GM19328 (cell line): ENCODE data around the gene IL1RL2.

Experiments
- ATAC-seq: cut with Tn5 transposase; IDR thresholded peaks from one replicate; pipeline ENCODE4 v1.9.1; 2021; ENCODE audit warnings: mild to moderate bottlenecking, moderate library complexity; ENCODE audit not compliant: unreplicated experiment

IL1RL2 gene

DNA sequence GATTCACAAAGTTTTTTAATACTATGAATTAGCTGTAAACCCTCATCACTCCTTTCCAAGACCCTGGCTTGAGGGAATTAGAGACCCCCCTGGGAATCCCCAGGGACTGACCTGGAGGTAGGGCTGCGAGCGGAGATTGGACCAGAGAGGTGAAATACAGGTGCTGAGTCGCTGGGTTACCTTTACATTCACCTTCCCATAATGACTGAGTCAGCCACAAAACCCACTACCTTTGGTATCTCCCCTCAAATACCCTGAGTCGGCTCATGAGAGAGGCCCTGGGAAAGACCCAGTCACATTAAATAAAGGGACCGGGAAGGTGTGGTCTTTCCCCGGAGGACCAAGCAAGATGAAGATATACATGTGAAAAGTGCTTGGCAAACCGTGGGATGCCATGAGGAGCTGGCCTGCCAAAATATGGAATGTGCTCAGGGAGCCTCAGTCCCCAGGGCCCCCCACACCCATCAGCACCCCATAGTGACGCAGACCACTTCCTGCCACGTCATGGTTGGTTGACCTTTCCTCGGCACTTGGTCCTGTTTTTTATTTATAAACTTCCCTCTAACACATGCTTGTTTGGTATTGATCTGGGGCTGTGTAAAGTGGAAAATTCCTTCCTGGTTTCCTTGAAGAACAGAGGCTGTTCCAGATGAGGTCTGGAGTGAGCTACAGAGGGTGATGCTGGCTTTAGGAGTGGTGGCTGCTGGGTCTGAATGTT is 51.4 kb downstream of the IL1RL2 start:
- ATAC-seq, result no peak

DNA sequence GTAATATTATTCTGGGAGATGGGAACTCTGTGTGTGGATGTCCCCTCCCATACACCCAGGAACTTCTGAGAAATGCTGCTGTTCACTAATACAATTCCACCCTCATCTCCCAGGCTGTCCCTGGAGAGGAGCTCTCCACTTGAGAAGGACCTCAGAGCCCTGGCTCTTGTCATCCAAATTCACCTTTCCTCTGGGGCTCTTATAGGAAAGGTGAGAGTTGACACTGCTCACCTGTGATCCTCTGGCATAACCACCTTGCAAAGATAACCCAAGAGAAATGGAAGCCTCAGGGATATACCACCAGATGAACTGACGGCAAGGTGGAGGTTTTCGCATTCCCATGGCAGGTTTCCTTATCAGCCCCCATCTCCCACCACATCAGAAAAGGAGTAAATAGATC is 52.0 kb downstream of the IL1RL2 start:
- no peak for ATAC-seq

DNA sequence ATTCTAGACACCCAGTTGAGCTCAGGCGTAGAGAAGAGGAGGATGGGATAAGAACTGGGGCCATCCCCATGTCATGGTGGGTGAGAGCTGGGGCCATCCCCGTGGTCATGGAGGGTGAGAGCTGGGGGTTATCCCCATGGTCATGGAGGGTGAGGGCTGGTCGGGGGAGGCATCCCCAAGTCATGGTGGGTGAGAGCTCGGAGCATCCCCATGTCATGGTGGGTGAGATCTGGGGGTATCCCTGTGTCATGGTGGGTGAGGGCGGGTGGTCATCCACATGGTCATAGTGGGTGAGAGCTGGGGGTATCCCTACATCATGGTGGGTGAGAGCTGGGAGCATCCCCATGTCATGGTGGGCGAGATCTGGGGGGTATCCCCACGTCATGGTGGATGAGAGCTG is 52.5 kb downstream of the IL1RL2 start:
- no peak for ATAC-seq

DNA sequence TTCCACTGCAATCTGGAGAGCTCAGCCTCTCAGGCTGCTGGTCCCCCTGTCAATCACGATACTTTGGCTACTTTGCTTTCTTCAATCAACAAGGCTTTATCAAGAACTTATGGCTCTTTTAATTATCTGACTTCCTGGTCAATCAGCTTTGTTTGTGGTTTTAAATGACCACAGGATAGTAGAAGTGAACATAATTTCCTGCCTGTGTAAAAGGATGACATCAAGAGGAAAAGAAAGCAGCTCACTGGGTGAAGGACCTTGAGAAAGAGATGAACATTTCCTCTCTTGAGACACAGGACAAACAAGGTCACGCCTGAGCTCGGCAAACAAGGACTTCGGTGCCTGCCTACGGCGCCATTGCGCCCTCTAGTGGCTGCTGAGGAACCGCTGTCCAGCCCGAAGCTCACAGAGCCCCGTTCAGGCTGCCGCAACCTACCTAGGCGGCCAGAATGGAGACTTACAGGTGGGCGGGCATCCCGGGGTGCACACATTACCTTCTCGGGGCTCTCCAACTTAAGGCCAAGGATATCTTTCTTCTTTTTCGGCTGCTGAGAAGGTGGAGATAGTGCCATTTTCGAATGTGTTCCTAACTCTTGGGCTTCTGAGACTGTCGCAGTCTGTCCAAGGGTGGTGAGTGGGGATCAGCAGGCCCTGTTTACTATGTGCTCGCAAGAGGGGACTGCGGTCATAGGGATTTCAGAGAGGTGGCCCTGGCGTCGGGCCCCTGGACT is 54.0 kb downstream of the IL1RL2 start:
- peak; percentile 89 for ATAC-seq

DNA sequence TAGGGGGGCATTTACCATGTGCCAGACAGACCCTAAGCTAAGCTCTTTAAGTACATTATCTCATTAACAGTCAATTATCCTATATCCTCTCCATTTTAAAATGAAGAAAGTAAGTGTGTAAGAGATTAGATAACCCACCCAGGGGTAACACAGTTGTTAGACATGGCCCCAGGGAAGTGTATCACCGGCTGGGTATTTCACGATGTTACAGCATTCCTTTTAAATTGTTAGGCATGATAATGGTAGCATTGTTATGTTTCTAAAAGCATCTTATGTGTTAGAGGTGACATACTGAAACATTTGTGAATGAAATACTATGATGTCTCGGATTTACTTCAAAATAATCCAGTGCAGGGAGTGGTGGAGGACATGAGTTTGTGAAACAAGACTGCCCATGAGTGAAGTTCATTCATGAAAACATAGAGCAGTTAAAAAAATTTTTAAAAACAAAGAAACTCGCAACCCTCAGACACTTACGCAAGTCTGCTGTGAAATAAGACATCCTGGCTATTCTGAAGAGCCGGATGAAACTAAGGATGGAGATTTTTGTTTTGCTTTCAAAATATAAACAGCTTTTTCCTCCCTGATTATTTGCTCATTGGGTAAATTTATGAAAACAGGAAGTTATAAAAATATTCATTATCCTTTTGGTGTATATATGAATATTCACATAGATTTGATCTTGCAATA is 54.9 kb downstream of the IL1RL2 start:
- ATAC-seq, result no peak

DNA sequence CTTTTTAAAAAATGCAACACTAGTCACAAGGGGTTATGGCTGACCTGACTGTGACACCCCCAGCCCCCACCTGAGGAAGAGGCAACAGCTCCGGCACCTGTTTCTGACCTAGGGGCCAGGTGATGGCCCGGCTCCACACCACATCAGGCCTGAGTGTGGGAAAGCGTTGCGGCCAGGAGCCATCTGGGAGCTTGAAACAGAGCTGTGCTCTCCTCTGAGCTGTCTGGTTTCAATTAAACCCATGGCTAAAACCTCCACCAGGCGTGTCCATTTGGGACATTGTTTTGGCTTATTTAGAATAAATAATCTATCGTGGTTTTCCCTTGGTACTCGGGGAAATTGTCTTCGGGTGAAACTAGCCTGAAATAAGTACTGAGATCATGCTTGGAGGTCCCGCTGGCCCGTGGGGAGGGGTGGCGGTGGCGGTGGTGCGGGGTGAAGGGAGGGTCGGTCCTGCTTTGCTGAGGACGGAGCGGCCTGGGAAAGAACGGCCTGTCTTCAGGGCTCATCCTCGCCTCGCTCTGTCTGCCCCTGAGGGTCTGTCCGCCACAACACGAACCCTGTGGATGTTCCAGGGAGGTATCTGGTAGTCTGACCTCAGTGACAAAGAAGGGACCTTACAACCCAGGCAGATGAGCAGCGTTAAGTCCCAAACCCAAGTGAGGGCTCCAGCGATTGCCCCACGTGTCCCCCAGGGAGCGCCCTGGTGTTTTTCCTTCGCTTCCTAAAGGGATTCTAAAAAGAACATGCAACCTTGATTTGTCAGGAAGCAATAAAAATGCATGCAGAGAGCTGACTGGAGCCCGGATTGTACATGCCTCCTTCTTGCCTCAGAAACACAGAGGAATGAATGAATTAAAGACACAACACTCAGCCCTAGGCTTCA is 58.7 kb downstream of the IL1RL2 start:
- ATAC-seq, result no peak

DNA sequence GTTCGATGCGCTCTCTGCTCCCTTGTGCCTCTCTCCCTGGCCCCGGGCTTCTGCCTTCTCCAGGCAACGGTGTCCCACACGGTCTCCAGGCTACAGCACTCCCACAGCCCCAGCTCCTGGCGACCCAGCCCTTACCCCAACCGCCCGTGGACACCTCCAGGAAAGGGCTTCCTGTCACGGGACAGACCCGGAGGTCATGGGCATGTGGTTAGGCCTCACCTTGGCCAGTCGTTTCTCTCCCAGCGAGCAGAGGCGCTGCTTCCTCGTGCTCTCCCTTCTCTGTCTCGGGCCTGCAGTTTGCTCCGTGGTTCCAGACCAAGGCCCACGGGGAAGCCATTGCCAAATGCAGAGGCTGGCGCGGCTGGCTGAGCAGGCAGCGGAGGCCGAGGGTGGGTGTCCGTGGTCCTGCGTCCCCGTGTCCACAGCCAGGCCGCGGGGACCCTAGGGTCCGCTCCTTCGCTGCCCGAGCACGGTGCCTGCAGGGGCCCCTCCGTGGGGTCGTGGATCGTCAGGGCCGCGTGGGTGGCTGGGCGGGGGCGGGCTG is 63.5 kb downstream of the IL1RL2 start:
- ATAC-seq, result no peak

DNA sequence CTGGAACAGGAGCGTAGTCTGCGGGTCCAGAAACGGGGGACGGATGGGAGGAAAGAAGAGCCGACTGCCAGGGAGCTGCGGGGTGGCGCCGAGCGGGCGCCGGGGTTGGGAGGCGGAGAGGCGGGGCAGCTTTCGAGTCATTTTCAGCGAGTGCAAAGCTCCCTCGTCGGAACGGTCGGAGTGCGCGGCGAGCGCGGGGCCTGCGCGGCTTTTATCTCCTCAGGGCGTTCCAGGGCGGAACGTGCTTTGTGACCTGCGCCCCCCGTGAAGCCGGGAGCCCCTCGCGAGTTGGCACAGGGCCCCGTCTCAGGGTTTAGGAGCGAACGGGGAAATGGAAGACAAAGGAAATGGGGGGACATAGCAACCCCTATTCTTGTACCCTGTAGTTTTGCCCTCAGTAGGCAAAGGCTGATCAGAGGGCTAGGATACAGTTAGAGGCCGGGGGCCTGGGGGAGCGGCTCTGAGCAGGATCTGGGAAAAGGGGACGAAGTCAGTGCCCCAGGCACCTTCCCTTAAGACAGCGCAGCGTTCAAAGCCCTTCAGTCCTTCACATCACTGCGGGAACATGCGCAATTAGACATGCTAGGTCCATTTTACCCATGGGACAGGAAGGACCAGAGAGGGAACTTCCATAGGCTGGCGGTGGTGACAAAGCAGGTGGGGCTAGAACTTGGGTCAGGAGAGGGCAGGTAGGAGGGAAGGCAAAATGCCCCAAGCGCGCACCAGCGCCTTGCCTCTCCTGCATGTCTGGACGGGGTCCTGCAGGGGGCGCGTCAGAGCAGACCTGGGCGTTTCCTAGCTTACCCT is 64.4 kb downstream of the IL1RL2 start:
- no peak for ATAC-seq

DNA sequence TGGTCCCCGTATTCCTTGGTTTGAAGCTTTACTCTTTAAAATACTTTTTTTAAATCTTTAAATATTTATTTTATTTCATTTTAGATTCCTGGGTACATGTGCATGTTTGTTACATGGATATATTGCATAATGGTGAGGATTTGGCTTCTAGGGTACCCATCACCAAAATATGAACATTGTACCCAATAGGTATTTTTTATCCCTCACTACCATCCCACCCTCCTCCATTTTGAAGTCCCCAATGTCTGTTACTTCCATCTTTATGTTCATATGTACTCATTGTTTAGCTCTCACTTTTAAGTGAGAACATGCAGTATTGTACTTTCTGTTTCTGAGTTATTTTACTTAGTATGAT is 65.0 kb downstream of the IL1RL2 start:
- ATAC-seq, result no peak

DNA sequence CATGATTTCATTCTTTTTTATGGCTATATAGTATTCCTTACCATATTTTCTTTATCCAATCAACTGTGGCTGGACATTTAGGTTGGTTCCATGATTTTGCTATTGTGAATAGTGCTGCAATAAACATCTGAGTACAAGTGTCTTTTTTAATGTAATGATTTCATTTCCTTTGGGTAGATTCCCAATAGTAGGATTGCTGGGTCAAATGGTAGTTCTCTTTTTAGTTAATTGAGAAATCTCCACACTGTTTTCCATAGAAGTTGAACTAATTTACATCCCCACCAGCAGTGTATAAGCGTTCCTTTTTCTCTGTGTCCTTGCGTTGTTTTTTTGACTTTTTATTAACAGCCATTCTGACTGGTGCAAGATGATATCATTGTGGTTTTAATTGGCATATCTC is 65.4 kb downstream of the IL1RL2 start:
- ATAC-seq, result no peak

DNA sequence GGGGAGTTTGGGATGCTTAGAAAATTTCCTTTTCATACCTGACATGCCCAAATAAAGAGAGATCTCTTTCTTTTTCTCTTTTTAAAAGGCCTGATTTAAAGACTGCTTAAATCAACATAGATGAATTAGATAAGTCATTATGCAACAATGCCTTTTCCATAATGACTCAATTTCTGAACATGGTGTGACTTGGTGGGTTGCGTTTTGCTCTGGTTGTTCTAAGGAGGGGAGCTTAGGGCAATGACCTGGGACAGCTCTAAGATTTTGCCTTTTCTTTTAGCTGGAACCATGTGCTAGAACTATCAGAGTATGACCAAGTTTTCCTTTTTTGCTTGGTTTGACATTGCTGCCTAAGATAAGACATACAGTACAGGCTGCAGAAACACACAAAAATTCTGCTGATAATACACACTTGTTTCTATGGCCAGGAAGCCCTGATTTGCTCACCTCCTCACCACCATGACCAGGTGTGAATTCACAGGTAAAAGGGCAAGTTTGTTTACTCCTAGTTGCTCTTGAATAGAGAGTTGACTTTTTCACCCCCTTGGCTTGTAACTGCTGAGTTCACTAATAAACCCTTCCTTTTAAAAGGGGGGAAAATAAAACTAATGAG is 66.4 kb downstream of the IL1RL2 start:
- no peak for ATAC-seq

DNA sequence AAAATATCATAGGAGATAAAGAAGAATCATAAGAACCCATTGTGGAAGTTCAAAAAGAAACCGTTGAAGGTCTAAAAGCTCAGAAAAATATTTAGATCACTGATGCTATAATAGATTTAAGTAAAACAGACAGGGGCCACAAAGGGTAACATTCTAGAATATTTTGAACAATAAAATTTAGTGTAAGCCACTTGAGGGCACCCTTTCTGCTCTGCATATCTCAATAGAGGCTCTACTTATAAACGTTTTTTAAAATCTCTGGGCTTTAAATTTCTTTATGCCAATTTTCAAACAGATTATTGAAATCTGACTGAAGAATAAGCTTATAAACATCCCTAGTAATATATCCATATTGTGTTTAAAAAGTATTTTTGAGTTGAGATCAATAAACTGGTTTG is 66.9 kb downstream of the IL1RL2 start:
- ATAC-seq, result no peak

DNA sequence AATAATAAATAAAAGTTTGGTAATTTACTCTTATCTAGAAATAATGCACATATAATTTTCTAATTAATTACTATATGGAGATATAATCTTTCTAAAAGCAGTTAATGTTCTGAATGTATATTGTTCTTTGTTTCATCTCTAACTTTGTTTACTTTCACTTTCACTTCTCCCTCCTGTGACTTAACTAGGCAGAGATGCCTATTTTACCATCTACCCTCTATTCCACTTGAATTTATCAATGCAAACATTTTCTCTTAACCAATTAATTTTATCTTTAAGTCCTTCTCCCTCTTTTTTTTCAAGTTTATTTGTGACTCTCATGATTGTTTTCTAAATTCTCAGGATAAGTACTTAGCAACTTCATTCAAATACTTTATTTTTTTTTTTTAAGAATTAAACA is 69.5 kb downstream of the IL1RL2 start:
- no peak for ATAC-seq

DNA sequence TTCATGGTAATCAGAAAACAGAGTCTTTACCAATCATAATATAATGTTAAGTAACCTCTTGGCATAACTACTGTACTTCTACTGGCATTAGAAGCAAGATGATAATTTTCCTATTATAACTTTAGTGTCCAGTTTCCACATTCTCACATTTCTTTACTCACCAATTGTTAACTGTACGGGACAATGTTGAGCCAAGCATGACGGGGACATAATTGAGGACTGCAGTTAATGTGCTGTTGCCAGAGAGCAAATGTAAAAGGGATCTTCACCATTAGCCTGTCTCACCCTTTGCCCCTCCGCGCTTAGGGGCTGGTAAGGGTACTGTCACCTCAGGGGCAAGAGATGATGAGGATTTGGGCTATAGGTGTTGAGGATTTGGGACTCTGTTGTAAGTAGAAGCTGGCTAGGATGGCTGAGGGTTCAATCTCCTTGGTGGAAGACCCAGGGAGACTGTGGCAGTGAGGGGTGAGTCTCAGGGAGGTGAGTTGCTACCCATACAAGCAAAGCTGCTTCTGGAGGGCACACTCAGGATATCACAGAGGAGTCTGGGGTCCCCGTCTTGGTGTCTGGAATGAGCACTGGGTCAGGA is 70.1 kb downstream of the IL1RL2 start:
- no peak for ATAC-seq

DNA sequence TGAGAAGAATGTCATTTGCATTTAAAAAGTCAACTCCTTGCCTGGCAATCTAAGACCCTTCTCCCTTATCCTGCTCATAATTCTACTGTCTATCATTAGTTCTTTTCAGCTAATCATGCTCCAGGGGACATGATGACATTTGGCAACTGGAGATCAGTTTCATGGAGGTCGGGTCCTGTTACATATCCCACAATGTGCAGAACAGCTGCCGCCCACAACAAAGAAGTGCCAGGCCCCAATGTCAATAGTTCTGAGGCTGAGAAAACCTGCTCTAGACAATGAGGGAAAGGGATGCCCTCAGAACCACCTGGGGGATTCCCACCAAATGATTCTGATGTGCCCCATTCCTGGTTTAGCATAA is 71.2 kb downstream of the IL1RL2 start:
- no peak for ATAC-seq

DNA sequence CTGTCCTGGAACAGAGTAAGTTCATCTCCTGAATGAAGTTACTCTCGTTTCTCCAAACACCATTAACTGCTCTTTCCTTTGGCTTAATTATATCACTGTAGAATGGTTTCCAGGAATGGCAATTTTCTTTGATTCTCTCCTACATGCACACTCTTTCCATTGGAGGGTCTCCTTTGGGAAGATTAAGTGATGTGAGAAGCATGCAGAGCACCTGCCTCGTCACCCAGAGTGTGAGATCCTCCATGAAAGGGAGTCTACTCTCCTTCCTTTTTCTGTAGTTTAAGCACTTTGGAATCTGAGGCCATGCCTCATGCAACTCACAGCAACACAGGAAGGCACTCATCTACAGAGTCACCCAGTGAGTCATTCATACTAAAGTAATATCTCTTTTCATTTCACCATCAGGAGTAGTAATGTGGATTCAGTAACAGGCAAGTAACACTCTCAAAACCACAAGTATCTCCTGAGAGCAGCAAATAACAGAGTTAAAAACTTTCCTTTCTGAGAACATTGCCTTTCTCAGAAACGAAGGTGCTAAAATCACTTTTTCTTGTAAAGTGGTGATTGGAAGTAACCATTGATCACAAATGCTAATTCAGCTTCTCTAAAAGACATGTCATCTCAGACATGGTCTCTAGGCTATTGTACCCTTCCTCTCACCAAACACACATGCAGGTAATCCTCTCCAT is 71.7 kb downstream of the IL1RL2 start:
- ATAC-seq, result no peak

DNA sequence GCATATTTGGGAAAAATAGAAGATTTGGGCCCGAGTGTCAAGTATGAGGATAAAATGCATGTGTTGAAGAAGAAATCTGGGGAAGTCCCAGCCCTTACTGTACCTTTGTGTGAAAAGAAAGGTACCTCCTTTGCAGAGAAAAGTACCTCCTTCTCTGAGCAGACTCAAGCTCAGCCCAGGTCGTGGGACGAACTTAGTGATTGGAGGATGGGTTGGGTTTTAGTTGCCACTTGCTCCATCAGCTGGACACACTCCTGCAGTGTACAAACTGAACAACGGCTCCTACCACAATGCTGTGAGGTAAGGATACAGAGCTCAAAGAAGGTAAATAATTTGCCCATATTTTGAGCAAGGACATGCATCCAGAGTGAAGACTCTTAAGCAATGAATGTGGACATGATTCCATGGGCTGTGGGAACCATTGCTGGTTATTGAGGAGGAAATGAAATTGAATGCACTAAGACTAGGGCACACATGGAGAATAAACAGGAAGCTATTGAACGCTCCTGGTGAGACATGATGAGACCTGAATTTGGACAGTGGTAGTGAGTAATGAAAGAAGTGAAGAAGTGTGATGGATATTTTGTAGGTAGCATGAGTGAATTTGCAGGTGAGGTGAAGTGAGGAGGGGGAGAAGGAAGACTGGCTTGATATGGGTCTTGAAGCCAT is 74.8 kb downstream of the IL1RL2 start:
- ATAC-seq, result no peak
